DND-41 (cell line): ENCODE results near the gene VAV3.

Experiments
- ATAC-seq: fragments of 200-7000 bp; cut with Tn5 transposase; 3 replicates; pipeline ENCODE4 v1.9.1; 2021; ENCODE audit warnings: low read depth; ENCODE audit not compliant: insufficient read depth
- DNase-seq: peaks from one replicate; pipeline ENCODE4 v3.0.0-alpha.2; 2020
- H2AFZ ChIP-seq: 2 replicates; pipeline ENCODE4 v1.6.0; 2012; ENCODE audit warnings: low read depth, low read length
- H3K27ac ChIP-seq: 2 replicates; pipeline ENCODE4 v1.5.1; 2012; ENCODE audit warnings: low read length, inconsistent platforms
- H3K27me3 ChIP-seq: fragments of 200-600 bp; sonication (generic); 2 replicates; pipeline ENCODE4 v1.6.0; 2012; ENCODE audit warnings: low read length, mild to moderate bottlenecking, inconsistent platforms; ENCODE audit not compliant: insufficient read depth, poor library complexity
- H3K36me3 ChIP-seq: 2 replicates; pipeline ENCODE4 v1.5.1; 2012; ENCODE audit warnings: low read length, inconsistent platforms; ENCODE audit not compliant: insufficient read depth
- H3K4me1 ChIP-seq: 2 replicates; pipeline ENCODE4 v1.5.1; 2012; ENCODE audit warnings: mild to moderate bottlenecking, low read length; ENCODE audit not compliant: insufficient read depth
- H3K4me2 ChIP-seq: 2 replicates; pipeline ENCODE4 v1.6.0; 2012; ENCODE audit warnings: mild to moderate bottlenecking, moderate library complexity, low read length, inconsistent platforms; ENCODE audit not compliant: insufficient read depth
- H3K4me3 ChIP-seq, 2 experiments: fragments of 200-600 bp in 1 of 2; shearing (Covaris generic) in 1 of 2; 2 replicates each; pipeline ENCODE4 v1.5.1; 2012 to 2016; ENCODE audit warnings: inconsistent platforms in 2 of 2, low read length in 2 of 2, mild to moderate bottlenecking in 2 of 2, low read depth in 1 of 2, moderate library complexity in 1 of 2
- H3K79me2 ChIP-seq: 2 replicates; pipeline ENCODE4 v1.6.0; 2012; ENCODE audit warnings: low read length, inconsistent platforms; ENCODE audit not compliant: insufficient read depth
- H3K9ac ChIP-seq: 2 replicates; pipeline ENCODE4 v1.6.0; 2012; ENCODE audit warnings: low read depth, mild to moderate bottlenecking, inconsistent platforms, low read length, moderate library complexity
- H3K9me3 ChIP-seq: 2 replicates; pipeline ENCODE4 v1.5.1; 2012; ENCODE audit warnings: low read length, moderate library complexity, mild to moderate bottlenecking, inconsistent platforms; ENCODE audit not compliant: insufficient read depth, severe bottlenecking
- H4K20me1 ChIP-seq: 2 replicates; pipeline ENCODE4 v1.6.0; 2012; ENCODE audit warnings: low read length; ENCODE audit not compliant: insufficient read depth
- EZH2 ChIP-seq: IDR thresholded peaks from 3 replicates; pipeline ENCODE4 v1.6.1; 2012; ENCODE audit warnings: borderline replicate concordance, low read depth, mild to moderate bottlenecking, moderate library complexity, low read length, inconsistent platforms; ENCODE audit not compliant: severe bottlenecking
- TF ChIP-seq, protein P1 (sequence below): IDR thresholded peaks from 2 replicates; pipeline ENCODE4 v1.5.1; 2012; ENCODE audit warnings: borderline replicate concordance, low read length, moderate library complexity, mild to moderate bottlenecking; ENCODE audit not compliant: poor library complexity, severe bottlenecking; ENCODE audit errors: extremely low read depth

Gene VAV3

DNA sequence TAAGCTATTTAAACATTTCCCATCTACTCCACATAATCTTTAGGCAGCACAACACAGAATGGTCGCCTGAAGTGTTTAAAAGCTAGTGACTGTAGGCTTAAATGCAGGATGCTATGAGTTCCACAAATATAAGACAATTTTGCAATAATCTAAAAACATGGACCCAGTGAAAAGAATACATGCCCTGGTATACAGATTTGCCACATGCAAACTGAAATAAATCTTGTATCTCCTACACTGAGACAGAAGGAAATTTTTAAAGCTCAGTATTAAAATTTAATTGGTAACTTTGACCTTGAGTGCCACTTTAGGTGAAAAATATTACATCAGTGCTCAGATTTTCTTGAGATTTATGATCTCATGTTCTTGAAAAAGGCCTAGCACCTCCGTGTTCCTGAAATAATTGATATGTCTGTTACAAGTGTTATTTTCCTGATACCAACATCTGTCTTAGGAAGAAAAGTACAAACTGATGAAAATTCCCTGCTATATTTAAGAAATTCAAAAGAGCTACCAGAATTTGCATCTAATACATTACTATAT, 285.5 kb downstream of the VAV3 start:
- H3K4me1 ChIP-seq, result no peaks in the 10 kb centered on the region
- no peaks in the 10 kb centered on the region for H3K79me2 ChIP-seq

DNA sequence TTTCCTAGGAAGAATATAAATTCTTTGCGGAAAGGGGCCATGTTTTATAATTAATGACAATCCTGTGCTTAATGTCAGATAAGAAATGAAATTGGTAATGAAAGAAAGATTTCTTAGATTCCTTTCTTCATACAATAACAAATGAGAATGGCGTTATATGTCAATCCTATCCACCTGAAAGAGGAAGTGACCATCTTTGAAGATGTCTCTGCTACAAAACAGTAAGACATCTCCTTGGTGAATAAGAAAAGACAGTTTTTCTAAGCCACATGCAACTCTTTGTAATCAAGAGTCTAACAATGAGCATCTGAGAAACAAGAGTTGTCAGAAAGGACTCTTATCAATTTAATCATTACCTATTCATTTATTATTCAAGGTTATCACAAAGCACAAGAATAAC, 286.0 kb downstream of the VAV3 start:
- no peak overlapping the region for H3K9ac ChIP-seq
- TF ChIP-seq, protein P1, sequence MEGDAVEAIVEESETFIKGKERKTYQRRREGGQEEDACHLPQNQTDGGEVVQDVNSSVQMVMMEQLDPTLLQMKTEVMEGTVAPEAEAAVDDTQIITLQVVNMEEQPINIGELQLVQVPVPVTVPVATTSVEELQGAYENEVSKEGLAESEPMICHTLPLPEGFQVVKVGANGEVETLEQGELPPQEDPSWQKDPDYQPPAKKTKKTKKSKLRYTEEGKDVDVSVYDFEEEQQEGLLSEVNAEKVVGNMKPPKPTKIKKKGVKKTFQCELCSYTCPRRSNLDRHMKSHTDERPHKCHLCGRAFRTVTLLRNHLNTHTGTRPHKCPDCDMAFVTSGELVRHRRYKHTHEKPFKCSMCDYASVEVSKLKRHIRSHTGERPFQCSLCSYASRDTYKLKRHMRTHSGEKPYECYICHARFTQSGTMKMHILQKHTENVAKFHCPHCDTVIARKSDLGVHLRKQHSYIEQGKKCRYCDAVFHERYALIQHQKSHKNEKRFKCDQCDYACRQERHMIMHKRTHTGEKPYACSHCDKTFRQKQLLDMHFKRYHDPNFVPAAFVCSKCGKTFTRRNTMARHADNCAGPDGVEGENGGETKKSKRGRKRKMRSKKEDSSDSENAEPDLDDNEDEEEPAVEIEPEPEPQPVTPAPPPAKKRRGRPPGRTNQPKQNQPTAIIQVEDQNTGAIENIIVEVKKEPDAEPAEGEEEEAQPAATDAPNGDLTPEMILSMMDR, result no peak
- no peak for TF ChIP-seq EZH2
- no peaks in the 10 kb centered on the region for H3K79me2 ChIP-seq
- H3K36me3 ChIP-seq, result peaks cover 13% of the 10 kb centered on the region; the same call in 1 of the 2 replicates
- no peaks in the 10 kb centered on the region for H3K9me3 ChIP-seq
- no peak overlapping the region for H3K27ac ChIP-seq
- no peak for ATAC-seq
- no peak overlapping the region for H2AFZ ChIP-seq
- no peak overlapping the region for H3K4me3 ChIP-seq
- no peaks in the 10 kb centered on the region for H3K4me1 ChIP-seq
- no peaks in the 10 kb centered on the region for H3K27me3 ChIP-seq
- H4K20me1 ChIP-seq, result no peaks in the 10 kb centered on the region
- H3K4me2 ChIP-seq, result no peak overlapping the region
- no peak for DNase-seq

More for the DNA sequence above, 285.5 kb downstream of the VAV3 start:
- Histone ChIP-seq H3K4me3 (no peak overlapping the region), H3K9ac (no peak overlapping the region), H3K36me3 (peaks cover 13% of the 10 kb centered on the region; the same call in 1 of the 2 replicates), H3K27ac (no peak overlapping the region), H3K4me2 (no peak overlapping the region), H4K20me1 (no peaks in the 10 kb centered on the region), H3K27me3 (no peaks in the 10 kb centered on the region), H2AFZ (no peak overlapping the region), H3K9me3 (no peaks in the 10 kb centered on the region)
- no peak for DNase-seq
- TF ChIP-seq, protein P1, result no peak
- no peak for TF ChIP-seq EZH2
- no peak for ATAC-seq

DNA sequence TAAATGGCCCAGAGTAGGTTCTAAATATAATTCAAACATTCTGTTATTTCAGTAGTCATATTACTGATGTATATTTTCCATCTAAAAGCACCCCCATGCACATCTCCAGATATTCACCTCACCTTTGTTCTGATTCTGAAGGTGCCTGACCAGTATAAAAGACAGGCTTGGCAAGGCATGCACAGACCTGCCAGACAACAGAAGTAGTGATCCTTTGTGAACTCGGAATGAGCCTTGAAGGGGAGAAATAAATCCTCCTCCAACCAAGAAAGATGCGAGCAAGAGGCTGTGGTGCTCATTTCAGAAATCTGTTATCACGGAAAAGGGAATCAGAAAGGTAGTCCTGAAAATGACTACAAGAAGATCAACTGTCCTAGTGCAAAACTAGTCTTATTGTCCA, 287.3 kb downstream of the VAV3 start:
- no peaks in the 10 kb centered on the region for H3K79me2 ChIP-seq
- DNase-seq (no peak), ATAC-seq (no peak)
- H3K27me3 ChIP-seq, result no peaks in the 10 kb centered on the region
- H3K36me3 ChIP-seq, result peaks cover 13% of the 10 kb centered on the region; the same call in 1 of the 2 replicates
- H4K20me1 ChIP-seq, result no peaks in the 10 kb centered on the region
- H3K4me3 ChIP-seq, result no peak overlapping the region
- no peak overlapping the region for H3K9ac ChIP-seq
- H3K4me1 ChIP-seq, result no peaks in the 10 kb centered on the region
- no peak overlapping the region for H3K4me2 ChIP-seq
- no peak overlapping the region for H2AFZ ChIP-seq
- H3K27ac ChIP-seq, result no peak overlapping the region
- TF ChIP-seq EZH2, result no peak
- TF ChIP-seq, protein P1, result no peak
- H3K9me3 ChIP-seq, result no peaks in the 10 kb centered on the region
